GM21737 (cell line): ENCODE data around the gene IL1B.

Source experiments
- ATAC-seq: cut with Tn5 transposase; IDR thresholded peaks from one replicate; pipeline ENCODE4 v1.9.1; 2021; ENCODE audit warnings: mild to moderate bottlenecking, moderate library complexity; ENCODE audit not compliant: unreplicated experiment

The IL1B gene

GRCh38 chr2:112787294-112787693 lies 49.3 kb downstream of the IL1B start:
- ATAC-seq: no peak

- ATAC-seq: no peak
Observed at GRCh38 chr2:112784199-112785189, 52.1 kb downstream of the IL1B start, which contains the start of gene IL1A. Gene IL1A (minus strand): TSS chr2:112784493. CDS start chr2:112783770, 723 bp downstream.

GRCh38 chr2:112783187-112783714 lies 53.3 kb downstream of the IL1B start:
- ATAC-seq: no peak

GRCh38 chr2:112782234-112782799 lies 54.3 kb downstream of the IL1B start:
- peak; percentile 73 for ATAC-seq
